GM18861 (cell line): ENCODE measurements around the gene TNFRSF18.

Source experiments
- ATAC-seq: cut with Tn5 transposase; IDR thresholded peaks from one replicate; pipeline ENCODE4 v1.9.1; 2021; ENCODE audit not compliant: unreplicated experiment

Gene TNFRSF18

GRCh38 chr1:1213345-1214265 is 7.2 kb upstream of the TNFRSF18 start, which contains the start of gene TNFRSF4:
Gene TNFRSF4, minus strand, starts transcription at chr1:1214153. Its CDS starts 26 bp downstream, at chr1:1214127.
- no peak for ATAC-seq

DNA sequence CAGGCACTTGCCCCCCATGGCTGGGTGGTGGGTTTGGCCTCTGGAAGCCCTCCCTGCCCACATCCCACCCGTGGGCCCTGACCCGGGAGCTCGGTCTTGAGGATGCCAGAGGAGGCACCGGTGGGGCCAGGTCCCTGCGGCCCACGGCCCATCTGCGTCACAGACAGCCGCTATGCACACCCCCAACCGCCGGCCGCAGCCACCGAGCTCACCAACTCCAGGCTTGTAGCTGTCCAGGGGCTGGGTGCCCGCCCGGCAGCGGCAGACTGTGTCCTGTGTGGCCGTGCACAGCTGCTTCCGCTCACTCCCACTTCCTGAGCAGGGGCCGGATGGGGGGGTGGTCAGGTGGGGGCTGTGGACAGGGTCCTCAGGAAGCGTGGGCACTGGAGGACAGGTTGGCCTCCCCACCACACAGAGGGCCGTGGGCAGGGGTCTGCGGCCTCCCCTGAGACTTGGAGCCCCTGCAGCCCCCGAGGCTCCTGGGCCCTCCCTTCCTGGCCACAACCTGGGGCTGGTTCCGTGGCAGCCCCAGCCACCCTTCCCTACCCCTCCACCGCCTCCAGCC is 6.5 kb upstream of the TNFRSF18 start:
- no peak for ATAC-seq

DNA sequence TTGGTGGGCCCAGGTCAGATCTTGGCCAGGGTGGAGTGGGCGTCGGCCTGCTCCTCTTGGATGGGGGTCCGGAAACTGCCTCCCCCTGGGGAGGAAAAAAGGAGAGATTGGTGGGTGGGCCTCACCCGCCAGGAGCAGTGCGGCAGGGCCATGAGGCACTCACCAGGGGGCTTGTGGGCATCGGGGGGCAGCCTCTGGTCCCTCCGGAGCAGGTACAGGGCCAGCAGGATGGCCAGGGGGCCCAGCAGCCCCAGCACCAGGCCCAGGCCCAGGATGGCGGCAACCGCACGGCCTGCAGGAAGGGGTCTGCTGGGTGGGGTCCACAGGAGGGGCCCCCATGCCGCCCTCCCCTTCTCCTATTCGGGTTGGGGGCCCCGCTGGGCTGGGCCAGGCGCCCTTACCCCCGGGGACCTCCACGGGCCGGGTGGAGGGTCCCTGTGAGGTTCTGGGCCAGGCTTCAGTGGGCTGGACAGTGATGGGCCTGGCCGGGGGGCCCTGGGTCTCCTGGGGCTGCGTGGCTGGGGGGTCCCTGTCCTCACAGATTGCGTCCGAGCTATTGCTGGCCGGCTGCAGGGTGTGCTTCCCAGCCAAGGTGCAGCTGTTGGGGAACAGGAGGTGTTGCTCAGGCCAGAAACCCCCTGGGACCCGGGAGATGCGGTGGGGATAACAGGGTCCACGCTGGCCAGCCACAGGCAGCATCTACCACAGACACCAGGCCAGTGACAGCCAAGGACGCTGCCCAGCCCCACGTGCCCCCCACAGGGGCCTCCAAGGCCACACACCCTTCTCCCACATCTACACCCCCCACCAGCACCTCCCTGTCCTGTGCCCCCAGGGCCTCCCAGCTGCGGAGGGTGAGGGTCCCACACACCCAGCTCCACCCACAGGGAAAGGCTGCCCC is 5.4 kb upstream of the TNFRSF18 start:
- no peak for ATAC-seq

DNA sequence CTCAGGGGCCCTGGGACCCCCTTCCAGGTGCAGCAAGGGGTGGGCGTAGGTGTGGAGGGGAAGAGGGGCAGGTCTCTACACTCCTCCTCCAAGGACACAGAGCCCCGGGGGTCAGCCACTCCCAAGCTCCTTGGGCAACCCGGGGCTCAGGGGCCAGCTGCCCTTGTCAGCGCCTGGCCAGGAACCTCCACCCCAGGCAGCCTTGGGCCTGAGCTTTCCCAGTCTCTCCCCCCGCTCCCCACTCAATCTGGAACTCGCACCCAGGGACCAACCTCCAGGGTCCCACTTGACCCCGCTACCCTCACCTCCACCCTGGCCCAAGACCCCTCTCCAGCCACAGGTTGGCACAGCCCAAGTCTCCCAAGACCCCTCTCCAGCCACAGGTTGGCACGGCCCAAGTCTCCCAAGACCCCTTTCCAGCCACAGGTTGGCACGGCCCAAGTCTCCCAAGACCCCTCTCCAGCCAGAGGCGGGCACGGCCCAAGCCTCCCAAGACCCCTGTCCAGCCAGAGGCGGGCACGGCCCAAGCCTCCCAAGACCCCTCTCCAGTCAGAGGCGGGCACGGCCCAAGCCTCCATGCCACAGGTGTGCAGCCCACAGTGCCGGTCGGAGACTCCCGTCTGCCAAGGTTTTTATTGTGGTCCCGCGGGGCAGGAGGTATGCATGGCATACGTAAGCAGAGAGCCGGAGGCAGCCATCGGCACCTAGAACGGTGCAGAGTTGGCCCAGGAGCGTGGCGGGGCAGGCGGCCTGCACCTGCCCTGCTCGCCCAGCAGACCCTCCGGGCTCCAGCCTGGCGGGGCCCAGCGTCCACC is 4.5 kb upstream of the TNFRSF18 start:
- no peak for ATAC-seq

- no peak for ATAC-seq
Observed at GRCh38 chr1:1208713-1209433, 2.5 kb upstream of the TNFRSF18 start.

- ATAC-seq, result no peak
Observed at GRCh38 chr1:1207571-1207892, 1.1 kb upstream of the TNFRSF18 start.

DNA sequence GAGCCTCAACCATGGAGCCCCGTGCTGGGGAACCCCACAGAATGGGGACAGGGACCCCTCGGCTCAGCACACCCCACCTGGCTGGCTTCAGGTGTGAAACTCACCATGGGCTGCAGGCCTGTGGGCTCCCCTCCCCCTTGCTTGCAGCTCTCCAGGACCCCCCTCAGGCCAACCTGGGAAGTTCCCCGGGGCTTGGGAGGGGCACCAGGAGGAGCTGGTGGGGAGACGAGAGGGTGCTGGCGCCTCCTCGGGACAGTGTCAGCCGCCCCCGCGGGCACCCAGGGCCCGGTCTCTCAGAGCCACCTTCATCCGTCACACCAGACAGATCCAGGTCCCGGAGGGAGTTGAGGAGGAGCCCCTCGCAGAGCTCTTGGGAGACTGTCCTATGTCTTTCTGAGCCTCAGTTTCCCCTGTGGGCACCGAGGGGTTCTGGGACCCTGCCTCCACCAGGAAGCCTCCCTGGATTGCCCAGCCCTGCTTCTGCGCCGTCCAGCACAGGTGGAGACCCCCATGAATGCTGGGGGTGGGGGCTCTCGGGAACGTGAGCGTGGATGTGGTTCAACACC is 657 bp upstream of the TNFRSF18 start:
- ATAC-seq, result no peak

DNA sequence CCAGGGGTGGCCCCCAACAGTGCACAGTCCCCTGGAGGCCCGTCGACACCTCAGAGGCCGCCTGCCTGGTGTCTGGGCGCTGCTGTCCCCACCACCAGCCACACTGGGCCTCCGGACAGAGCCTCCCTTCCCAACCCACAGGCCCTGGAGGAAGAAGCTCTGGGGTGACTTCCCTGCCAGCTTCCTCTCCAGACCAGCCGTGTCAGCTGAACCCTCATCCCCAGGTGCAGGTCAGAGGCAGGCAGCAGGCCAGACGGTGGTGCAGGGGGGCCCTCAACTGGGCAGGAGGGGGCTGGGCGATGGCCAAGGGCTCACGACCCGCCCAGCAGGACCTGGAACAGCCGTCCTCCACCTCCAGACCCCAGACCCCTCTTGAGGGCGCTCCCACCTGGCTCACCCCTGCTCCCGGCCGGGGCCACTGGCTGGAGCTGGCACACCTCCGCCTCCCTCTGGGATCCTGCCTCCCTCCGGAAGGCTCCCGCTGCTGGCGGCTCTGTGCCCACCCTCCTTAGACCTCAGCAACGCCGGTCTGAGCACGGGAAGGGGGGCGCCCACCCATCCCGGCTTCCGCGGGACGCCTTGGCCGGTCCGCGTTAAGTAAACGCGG is 520 bp downstream of the TNFRSF18 start:
- ATAC-seq, result no peak

DNA sequence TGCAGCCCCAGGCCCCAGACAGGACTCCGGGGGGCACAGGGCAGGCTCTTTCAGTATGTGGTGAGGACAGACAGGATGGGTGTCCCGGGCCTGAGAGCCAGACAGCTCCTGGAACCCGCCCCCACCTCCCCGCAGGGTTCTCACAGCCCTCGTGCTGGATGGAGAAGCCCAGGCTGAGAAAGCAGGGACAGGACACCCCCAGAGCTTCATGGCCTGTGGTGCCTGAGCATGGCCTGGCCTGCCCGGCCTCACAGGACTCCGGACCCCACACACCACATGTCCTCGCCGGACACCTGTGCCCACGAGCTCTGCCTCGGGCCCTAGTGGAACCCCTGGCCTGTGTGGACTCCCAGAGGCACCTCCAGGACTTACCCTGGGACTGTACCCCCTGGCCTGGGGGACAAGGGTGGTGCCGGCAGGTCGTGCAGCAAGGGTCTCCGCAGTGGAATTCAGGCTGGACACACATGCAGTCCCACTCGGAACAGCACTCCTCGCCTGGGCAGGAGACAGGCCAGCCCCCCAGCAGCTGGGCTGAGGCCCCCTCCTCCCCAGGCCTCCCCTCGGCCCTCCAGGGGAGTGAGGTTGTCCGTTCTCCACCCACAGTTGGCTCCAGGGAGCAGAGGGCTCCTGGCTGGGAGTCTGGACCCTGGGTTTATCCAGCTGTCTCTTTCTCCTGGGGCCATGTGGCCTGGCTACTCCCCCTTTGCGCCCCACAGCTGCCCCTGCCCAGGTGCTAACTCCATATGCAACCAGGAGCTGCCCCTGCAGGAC is 1.2 kb downstream of the TNFRSF18 start:
- no peak for ATAC-seq

DNA sequence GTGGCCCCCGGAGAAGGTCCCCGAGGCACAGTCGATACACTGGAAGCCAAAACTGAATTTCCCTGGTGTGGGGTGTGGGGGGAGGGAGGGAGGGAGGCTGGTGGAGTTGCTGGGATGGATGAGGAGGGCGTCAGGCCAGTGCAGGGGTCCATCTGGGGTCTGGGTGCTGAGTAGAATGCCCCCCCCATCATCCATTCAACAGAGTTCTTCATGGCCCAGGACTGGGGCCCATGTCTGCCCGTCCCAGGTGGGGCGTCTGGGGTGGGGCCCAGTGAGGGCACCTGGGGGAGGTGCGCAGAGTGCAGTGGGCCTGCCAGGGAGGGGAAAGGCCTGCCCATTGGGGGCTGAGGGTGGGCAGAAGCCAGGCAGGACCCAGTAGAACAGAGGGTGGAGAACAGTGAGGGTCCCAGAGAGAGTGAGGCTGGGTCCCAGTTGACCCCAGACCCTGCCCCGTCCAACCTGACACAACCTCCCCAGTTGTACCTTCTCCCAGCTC is 1.9 kb downstream of the TNFRSF18 start:
- no peak for ATAC-seq

DNA sequence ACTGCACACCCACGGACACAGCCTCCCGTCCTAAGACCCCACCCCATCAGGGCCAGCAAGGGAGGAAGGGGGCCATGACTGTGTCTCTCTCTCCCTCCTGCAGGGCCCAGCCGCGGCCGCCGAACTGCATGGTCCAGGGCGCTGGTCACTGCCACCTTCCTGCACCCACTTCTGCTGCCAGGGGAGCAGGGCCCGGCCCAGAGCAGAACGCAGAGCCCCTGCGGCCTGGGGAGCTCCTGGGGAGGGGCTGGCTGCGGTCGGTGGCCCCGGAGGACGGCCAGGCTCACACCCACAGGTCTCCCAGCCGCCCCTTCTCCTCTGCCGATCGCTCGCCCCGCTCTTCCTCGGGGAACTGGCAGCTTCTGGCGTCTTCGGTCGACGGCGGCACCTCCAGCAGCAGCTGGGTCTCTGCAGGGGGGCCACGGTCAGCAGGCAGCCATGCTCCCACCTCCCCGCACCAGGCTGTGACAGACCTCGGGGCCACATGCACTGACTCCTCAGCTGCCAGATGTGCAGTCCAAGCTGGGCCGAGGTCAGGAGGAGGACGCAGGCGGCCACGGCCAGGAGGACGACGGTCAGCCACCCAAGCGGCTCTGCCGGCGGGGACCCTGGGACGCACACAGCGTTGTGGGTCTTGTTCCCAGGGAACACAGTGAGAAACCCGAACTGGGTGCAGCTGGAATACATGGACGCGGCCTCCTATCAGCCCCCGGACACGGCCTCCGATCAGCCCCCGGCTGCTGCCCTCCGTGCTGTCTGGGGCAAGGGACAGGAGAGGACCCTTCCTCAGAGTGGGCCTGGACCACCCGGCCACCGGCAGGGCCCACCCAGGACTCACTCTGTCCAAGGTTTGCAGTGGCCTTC is 2.6 kb downstream of the TNFRSF18 start:
- no peak for ATAC-seq

DNA sequence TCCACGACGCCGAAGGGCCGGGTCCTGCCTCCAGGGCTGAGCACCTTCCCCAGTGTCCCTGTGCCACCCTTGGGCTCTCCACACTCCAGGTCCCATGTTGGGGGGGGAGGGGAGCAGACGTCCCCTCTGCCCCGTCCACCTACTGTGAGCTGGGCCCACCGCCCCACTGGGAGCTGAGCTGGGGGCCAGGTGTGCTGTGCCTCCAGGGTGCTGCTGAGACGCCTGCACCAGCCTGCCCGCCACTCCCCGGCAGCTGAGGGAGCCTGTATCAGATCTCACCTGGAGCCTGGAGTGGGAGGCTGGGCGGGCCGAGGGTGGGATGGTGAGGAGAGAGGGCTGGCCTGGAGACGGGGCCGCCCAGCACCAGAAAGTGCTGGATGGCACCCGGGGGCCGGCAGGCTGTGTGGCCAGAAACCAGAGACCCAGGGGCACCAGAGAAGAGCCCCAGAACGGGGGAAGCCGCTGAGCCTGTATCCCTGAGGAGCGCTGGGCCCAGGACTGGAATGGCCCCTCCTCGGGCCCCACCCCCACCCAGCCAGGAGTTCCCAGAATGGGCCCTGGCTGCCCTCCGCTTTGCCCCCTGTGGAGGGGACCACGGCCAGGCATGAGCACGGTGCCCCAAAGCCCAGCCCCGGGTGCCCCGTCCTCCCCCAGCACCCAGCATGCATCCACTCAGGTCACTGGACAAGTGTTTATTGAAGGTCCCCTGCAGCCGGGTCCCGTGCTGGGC is 3.4 kb downstream of the TNFRSF18 start:
- no peak for ATAC-seq

DNA sequence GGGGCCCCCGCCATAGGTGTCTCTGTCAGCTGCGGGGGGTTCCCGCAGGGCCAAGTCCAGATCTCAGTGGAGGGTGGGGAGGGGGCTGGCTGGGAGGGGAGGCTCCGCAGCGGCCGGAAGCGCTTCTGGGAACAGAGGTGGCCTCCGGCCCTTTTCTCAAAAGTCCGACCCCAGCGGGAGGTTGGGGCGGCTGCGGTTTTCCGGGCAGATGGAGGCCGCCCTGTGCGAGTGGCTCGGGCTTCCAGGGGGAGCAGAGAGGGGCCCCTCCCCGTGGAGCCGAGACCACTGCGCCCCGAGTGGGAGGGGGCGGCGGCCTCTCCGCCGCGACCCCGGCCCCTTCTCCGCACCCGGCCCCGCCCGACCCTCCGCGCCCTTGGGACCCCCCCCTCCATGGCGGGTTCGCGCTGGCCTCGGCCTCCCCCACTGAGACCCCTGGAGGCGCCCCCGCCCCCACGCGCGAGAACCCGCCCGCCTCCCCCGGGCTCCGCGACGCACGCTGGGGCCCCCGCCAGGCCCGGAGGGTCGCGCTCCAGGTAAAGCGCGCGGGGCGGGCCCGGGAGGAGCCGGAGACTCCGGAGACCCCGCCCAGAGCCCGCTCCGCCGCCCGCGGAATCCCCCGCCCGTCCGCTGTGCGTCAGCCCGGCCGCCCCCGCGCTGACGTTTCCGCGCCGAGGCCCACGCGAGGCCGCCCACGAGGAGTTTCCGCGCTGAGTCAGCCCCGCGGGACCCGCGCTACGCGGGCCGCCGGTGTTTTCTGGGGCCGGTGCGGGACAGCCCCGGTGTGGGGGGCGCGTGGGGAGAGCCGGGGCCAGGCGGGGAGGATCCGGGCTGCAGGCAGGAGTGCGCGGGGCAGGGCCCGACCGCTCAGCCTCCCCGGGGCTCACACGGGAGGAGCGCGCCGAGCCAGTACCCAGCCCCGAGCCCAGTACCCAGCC is 5.2 kb downstream of the TNFRSF18 start:
- ATAC-seq, result no peak

- no peak for ATAC-seq
Observed at GRCh38 chr1:1199961-1200875, 6.2 kb downstream of the TNFRSF18 start.
